ENCODE results near the gene TMEM234. TPM values are rescaled to one million over a fixed set of nuclear protein-coding genes. Genes with fewer than 3 reads are reported as not detected.

The TMEM234 gene
- total RNA-seq, 4 donors from 2014 or later: 3.5 to 17.9 (median 9.9) TPM

- Histone ChIP-seq H3K4me1 (peaks cover 7 to 55% (median 19%) of the 10 kb centered on the region in 3 donors), H3K27me3 (no peaks in the 10 kb centered on the region), H3K9me3 (no peaks in the 10 kb centered on the region), H3K4me3 (peak within 1 kb of the TSS; percentile 70 to 71), H3K27ac (peak within 1 kb of the TSS; percentile 89 to 96 (median 94)), H3K36me3 (peaks cover 0 to 44% of the 10 kb centered on the region in 2 donors)
- peak; percentile 97 for ATAC-seq
- 0% methylated on average over 10 of the region's 79 CpGs; no CpG with 5 or more reads in 1 of the 2 donors for WGBS, 2 donors (ENCODE audit: low coverage in 1 of 2)
- TF ChIP-seq POLR2A (IDR thresholded peaks at IDR 0.05): peak; percentile 63 to 84
- TF ChIP-seq EP300 (IDR thresholded peaks at IDR 0.05): no peak
- TF ChIP-seq, protein P1, sequence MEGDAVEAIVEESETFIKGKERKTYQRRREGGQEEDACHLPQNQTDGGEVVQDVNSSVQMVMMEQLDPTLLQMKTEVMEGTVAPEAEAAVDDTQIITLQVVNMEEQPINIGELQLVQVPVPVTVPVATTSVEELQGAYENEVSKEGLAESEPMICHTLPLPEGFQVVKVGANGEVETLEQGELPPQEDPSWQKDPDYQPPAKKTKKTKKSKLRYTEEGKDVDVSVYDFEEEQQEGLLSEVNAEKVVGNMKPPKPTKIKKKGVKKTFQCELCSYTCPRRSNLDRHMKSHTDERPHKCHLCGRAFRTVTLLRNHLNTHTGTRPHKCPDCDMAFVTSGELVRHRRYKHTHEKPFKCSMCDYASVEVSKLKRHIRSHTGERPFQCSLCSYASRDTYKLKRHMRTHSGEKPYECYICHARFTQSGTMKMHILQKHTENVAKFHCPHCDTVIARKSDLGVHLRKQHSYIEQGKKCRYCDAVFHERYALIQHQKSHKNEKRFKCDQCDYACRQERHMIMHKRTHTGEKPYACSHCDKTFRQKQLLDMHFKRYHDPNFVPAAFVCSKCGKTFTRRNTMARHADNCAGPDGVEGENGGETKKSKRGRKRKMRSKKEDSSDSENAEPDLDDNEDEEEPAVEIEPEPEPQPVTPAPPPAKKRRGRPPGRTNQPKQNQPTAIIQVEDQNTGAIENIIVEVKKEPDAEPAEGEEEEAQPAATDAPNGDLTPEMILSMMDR (IDR thresholded peaks at IDR 0.05): peak in 3 of 4 experiments; percentile 2 to 45 (median 25)
- peak; percentile 81 for TF ChIP-seq POLR2AphosphoS5 (IDR thresholded peaks at IDR 0.05)
Measured at GRCh38 chr1:32179443-32180185, 42.5 kb downstream of the TMEM234 start, which contains the start of gene TXLNA. Gene TXLNA, plus strand, starts transcription at chr1:32179675. Its CDS starts 671 bp downstream, at chr1:32180346.

- H3K27me3 ChIP-seq: no peaks in the 10 kb centered on the region
- no peaks in the 10 kb centered on the region for H3K9me3 ChIP-seq
- H3K4me1 ChIP-seq: peaks cover 7 to 50% (median 14%) of the 10 kb centered on the region in 3 donors
- no peak for TF ChIP-seq EP300 (IDR thresholded peaks at IDR 0.05)
- TF ChIP-seq, protein P1 (IDR thresholded peaks at IDR 0.05): no peak
- no peak for TF ChIP-seq POLR2A (IDR thresholded peaks at IDR 0.05)
- TF ChIP-seq POLR2AphosphoS5 (IDR thresholded peaks at IDR 0.05): no peak
- peak overlapping the region; percentile 70 to 71 for H3K4me3 ChIP-seq
- H3K36me3 ChIP-seq: peaks cover 0 to 42% of the 10 kb centered on the region in 2 donors
- peak overlapping the region; percentile 89 to 96 (median 94) for H3K27ac ChIP-seq
- 4% methylated on average over 5 to 6 of the region's 7 CpGs for whole genome bisulfite sequencing, 2 donors (ENCODE audit: low coverage in 1 of 2)
- ATAC-seq: peak; percentile 7
Measured at GRCh38 chr1:32179193-32179442, 43.0 kb downstream of the TMEM234 start.

GRCh38 chr1:32178380-32179192, 43.6 kb downstream of the TMEM234 start:
- TF ChIP-seq, protein P1 (IDR thresholded peaks at IDR 0.05): no peak
- TF ChIP-seq POLR2AphosphoS5 (IDR thresholded peaks at IDR 0.05) (no peak), EP300 (IDR thresholded peaks at IDR 0.05) (no peak), POLR2A (IDR thresholded peaks at IDR 0.05) (no peak)
- no peaks in the 10 kb centered on the region for H3K9me3 ChIP-seq
- peak overlapping the region; percentile 89 to 96 (median 94) for H3K27ac ChIP-seq
- ATAC-seq: no peak
- 77 to 92% methylated on average over 6 to 7 of the region's 7 CpGs for WGBS, 2 donors (ENCODE audit: low coverage in 1 of 2)
- H3K4me3 ChIP-seq: peak overlapping the region; percentile 70 to 71
- H3K4me1 ChIP-seq: peaks cover 7 to 45% (median 14%) of the 10 kb centered on the region in 3 donors
- H3K27me3 ChIP-seq: no peaks in the 10 kb centered on the region
- H3K36me3 ChIP-seq: peaks cover 0 to 42% of the 10 kb centered on the region in 2 donors

DNA sequence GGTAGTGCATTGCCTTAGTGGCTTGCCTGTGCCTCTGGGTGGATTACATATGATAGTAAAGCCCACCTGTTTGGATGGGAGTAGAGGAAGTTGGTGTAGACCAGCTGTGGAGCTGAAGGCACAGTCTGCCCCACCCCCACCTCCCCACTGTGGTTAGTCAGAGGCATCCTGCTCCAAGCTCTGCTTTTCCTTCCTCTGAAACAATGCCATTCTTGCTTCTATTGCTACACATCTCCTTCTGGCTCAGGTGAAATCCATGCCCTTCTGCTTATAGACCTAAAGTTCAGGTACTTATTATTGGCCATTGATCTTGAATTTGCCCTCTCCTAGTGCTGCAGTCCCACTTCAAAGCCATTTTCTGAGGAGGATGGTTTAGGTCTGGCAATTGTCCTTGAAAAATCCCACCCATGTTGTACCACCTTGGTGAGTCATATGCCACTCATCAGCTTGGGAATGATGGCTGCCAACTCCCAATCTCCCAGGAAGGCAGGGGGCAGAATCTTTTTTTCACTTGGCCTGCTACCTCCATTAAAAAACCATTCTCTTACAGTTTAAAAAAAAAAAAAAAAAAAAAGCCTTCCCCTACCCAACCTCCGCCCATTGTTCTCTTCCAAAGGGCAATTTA, 49.4 kb downstream of the TMEM234 start:
- no peak overlapping the region for H3K4me3 ChIP-seq
- no peaks in the 10 kb centered on the region for H3K9me3 ChIP-seq
- TF ChIP-seq POLR2AphosphoS5 (IDR thresholded peaks at IDR 0.05): no peak
- no peak overlapping the region for H3K27ac ChIP-seq
- H3K36me3 ChIP-seq: peaks cover 0 to 75% of the 10 kb centered on the region in 2 donors
- H3K27me3 ChIP-seq: no peaks in the 10 kb centered on the region
- 75% methylated on average over 1 of the region's 1 CpG; no CpG with 5 or more reads in 1 of the 2 donors for WGBS, 2 donors (ENCODE audit: low coverage in 1 of 2)
- no peak for ATAC-seq
- no peaks in the 10 kb centered on the region for H3K4me1 ChIP-seq

DNA sequence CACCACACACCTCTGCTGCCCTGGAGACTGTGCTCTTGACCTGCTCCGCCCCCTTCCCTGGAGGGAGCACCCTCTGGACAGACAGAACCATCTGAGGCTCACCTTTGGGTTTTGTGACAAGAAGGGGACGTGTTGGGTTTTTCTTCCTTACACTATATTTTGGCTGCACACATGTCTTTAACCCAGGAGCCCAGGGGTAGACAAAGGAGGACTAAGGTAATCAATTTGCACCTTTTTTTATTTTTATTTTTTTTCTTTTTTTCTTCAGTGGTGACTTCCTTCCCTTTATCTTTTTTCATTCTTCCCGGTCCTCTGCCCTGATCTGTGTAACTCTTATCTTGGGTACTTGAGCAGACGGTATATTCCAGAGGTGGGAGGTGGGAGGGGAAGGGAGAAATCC, 51.2 kb downstream of the TMEM234 start:
- H3K4me3 ChIP-seq: no peak overlapping the region
- H3K4me1 ChIP-seq: no peaks in the 10 kb centered on the region
- no peaks in the 10 kb centered on the region for H3K27me3 ChIP-seq
- no peak for ATAC-seq
- 68 to 77% methylated on average over 2 of the region's 4 CpGs for WGBS, 2 donors (ENCODE audit: low coverage in 1 of 2)
- H3K9me3 ChIP-seq: no peaks in the 10 kb centered on the region
- no peak overlapping the region for H3K27ac ChIP-seq
- peaks cover 0 to 93% of the 10 kb centered on the region in 2 donors for H3K36me3 ChIP-seq
- no peak for TF ChIP-seq POLR2AphosphoS5 (IDR thresholded peaks at IDR 0.05)
- TF ChIP-seq EP300 (IDR thresholded peaks at IDR 0.05): no peak
- TF ChIP-seq POLR2A (IDR thresholded peaks at IDR 0.05): no peak
- TF ChIP-seq, protein P1 (IDR thresholded peaks at IDR 0.05): no peak
